Measurements from ENCODE around the gene ROPN1B.
"Not testable (repeated sequence)": the region's sequence is repeated elsewhere in the genome, so short reads cannot be mapped to it uniquely, and the experiment has no call there.

Gene ROPN1B

DNA sequence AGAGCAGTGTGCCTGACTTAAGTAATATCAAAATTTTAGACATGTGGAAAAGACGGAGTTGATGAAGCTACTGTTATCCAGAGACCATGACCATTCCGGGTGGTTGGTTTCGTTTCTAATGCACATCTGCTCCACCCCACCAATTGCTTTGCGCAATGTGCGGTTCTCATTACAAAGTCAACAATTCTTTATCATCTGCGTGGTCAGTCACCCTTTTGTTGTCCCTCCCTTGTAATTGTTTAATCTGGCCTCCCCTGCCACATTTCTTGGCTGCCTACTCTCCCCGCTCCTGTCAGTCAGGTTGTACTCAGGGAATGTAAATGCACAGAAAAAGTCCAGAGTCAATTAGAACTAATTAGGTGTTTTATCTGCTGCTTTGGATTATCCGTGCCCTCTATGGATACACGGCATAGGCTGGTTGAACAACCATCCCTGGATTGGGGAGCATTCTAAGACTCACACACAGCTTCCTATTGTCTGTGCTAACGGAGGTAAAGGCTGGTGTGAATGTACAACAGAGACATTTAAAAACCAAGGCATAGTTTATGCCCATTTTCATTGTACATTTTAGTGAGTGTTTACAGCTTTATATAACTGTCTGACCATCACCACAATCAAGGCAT lies 33.6 kb upstream of the ROPN1B start:
- not testable (repeated sequence) for H3K4me3 ChIP-seq (ENCODE audit: low read depth, low read length); H3K9me3 ChIP-seq (ENCODE audit: control insufficient read depth, insufficient read depth, low read length); H3K4me1 ChIP-seq (ENCODE audit: control insufficient read depth, insufficient read depth, low read length)

DNA sequence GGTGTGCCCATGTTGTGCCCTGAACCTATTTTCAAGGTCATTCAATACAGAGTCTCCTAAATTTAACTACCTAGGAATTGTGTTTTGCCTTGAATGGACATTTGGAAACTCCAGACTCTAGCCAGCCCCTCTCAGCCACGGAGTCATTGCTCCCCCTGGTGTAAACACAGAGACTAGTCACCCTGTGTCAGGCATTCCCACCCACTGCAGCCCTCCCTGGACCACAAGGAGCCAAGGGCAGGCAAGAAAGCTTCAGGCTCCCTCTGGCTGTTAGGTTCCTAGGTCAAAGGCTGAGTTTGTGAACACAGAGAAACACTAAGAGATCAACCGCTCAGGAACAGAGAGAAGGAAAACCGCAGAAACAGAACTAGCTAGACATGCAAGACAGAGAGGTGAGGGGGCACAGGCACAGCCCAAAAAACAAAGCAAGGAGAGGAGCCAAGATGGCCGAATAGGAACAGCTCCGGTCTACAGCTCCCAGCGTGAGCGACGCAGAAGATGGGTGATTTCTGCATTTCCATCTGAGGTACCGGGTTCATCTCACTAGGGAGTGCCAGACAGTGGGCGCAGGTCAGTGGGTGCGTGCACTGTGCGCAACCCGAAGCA lies 32.7 kb upstream of the ROPN1B start:
- not testable (repeated sequence) for H3K4me3 ChIP-seq (ENCODE audit: low read depth, low read length); H3K36me3 ChIP-seq (ENCODE audit: control insufficient read depth, insufficient read depth, low read length); H3K4me1 ChIP-seq (ENCODE audit: control insufficient read depth, insufficient read depth, low read length); H3K9ac ChIP-seq (ENCODE audit: low read depth, low read length); H3K27me3 ChIP-seq (ENCODE audit: control insufficient read depth, insufficient read depth, low read length); H3K9me3 ChIP-seq (ENCODE audit: control insufficient read depth, insufficient read depth, low read length)

More for the DNA sequence above, 33.6 kb upstream of the ROPN1B start:
- not testable (repeated sequence) for H3K9ac ChIP-seq (ENCODE audit: low read depth, low read length); H3K27me3 ChIP-seq (ENCODE audit: control insufficient read depth, insufficient read depth, low read length); H3K36me3 ChIP-seq (ENCODE audit: control insufficient read depth, insufficient read depth, low read length)

DNA sequence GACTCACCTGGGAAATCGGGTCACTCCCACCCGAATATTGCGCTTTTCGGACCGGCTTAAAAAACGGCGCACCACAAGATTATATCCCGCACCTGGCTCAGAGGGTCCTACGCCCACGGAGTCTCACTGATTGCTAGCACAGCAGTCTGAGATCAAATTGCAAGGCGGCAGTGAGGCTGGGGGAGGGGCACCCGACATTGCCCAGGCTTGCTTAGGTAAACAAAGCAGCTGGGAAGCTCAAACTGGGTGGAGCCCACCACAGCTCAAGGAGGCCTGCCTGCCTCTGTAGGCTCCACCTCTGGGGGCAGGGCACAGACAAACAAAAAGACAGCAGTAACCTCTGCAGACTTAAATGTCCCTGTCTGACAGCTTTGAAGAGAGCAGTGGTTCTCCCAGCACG lies 32.1 kb upstream of the ROPN1B start:
- not testable (repeated sequence) for H3K4me1 ChIP-seq (ENCODE audit: control insufficient read depth, insufficient read depth, low read length); H3K4me3 ChIP-seq (ENCODE audit: low read depth, low read length); H3K27me3 ChIP-seq (ENCODE audit: control insufficient read depth, insufficient read depth, low read length); H3K36me3 ChIP-seq (ENCODE audit: control insufficient read depth, insufficient read depth, low read length); H3K9ac ChIP-seq (ENCODE audit: low read depth, low read length); H3K9me3 ChIP-seq (ENCODE audit: control insufficient read depth, insufficient read depth, low read length)

DNA sequence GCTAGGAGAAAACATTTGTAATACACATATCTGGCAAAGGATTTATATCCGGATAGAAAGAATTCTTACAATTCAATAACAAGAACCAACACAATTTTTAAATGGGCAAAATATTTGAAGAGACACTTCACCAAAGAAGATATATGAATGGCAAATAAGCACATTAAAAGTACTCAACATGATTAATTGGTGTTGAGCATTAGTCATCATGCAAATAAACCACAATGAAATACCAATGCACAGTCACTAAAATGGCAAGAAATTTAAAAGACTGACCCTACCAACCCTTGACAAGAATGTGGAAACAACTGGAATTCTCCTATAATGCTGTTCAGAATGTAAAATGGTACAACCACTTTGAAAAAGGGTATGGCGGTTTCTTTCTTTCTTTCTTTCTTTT lies 21.2 kb upstream of the ROPN1B start:
- H3K9ac ChIP-seq (ENCODE audit: low read depth, low read length); H3K4me1 ChIP-seq (ENCODE audit: control insufficient read depth, insufficient read depth, low read length); H3K36me3 ChIP-seq (ENCODE audit: control insufficient read depth, insufficient read depth, low read length); H3K4me3 ChIP-seq (ENCODE audit: low read depth, low read length); H3K9me3 ChIP-seq (ENCODE audit: control insufficient read depth, insufficient read depth, low read length); H3K27me3 ChIP-seq (ENCODE audit: control insufficient read depth, insufficient read depth, low read length): not testable (repeated sequence)

DNA sequence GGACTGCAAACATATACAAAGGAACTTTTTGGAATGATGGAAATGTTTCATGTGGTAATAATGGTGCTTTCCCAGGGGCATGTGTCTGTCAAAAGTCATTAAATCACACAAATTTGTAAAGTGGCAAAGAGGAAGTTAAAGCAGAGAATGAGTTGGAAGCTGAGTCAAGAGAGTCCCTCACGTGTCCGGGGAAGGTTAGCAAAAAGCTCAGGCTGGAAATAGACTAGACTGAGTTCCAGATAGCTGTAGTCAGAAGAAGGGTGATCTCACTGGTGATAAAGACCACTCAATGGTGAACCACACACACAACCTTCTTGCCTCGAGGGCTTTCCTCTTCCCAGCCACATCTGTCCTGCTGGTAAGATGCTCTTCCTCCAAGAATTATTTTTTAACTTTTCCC lies 20.1 kb upstream of the ROPN1B start:
- H3K4me3 ChIP-seq (ENCODE audit: low read depth, low read length); H3K4me1 ChIP-seq (ENCODE audit: control insufficient read depth, insufficient read depth, low read length); H3K9me3 ChIP-seq (ENCODE audit: control insufficient read depth, insufficient read depth, low read length); H3K27me3 ChIP-seq (ENCODE audit: control insufficient read depth, insufficient read depth, low read length); H3K9ac ChIP-seq (ENCODE audit: low read depth, low read length); H3K36me3 ChIP-seq (ENCODE audit: control insufficient read depth, insufficient read depth, low read length): not testable (repeated sequence)

DNA sequence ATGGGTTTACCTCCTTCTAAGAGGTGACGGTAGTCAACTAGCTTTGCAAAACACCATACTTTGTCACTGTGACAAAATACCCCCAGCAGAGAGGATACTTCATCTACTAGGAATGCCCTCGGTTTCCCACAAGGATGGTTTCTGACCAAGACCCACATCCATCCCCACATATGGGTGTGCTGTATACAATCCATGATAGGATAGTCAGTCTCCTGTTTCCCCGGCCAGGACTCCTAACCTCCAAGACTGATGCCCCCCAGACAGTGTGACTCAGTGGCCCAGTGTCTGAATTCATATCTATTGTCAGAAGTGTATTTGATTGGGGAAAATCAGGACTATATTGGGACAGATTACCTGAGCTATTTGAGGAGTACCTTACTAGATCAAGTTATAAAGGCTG lies 17.8 kb upstream of the ROPN1B start:
- not testable (repeated sequence) for H3K9me3 ChIP-seq (ENCODE audit: control insufficient read depth, insufficient read depth, low read length); H3K36me3 ChIP-seq (ENCODE audit: control insufficient read depth, insufficient read depth, low read length); H3K4me1 ChIP-seq (ENCODE audit: control insufficient read depth, insufficient read depth, low read length); H3K27me3 ChIP-seq (ENCODE audit: control insufficient read depth, insufficient read depth, low read length); H3K9ac ChIP-seq (ENCODE audit: low read depth, low read length); H3K4me3 ChIP-seq (ENCODE audit: low read depth, low read length)

DNA sequence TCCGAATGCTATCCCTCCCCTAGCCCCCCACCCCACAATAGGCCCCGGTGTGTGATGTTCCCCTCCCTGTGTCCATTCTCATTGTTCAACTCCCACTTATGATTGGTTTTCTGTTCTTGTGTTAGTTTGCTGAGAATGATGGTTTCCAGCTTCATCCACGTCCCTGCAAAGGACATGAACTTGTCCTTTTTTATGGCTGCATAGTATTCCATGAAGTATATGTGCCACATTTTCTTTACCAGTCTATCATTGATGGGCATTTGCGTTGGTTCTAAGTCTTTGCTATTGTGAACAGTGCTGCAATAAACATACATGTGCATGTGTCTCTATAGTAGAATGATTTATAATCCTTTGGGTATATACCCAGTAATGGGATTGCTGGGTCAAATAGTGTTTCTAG lies 12.0 kb upstream of the ROPN1B start:
- not testable (repeated sequence) for H3K9ac ChIP-seq (ENCODE audit: low read depth, low read length); H3K9me3 ChIP-seq (ENCODE audit: control insufficient read depth, insufficient read depth, low read length); H3K4me3 ChIP-seq (ENCODE audit: low read depth, low read length); H3K4me1 ChIP-seq (ENCODE audit: control insufficient read depth, insufficient read depth, low read length); H3K36me3 ChIP-seq (ENCODE audit: control insufficient read depth, insufficient read depth, low read length)
- peaks cover 12% of the 10 kb centered on the region for H3K27me3 ChIP-seq (ENCODE audit: control insufficient read depth, insufficient read depth, low read length)

DNA sequence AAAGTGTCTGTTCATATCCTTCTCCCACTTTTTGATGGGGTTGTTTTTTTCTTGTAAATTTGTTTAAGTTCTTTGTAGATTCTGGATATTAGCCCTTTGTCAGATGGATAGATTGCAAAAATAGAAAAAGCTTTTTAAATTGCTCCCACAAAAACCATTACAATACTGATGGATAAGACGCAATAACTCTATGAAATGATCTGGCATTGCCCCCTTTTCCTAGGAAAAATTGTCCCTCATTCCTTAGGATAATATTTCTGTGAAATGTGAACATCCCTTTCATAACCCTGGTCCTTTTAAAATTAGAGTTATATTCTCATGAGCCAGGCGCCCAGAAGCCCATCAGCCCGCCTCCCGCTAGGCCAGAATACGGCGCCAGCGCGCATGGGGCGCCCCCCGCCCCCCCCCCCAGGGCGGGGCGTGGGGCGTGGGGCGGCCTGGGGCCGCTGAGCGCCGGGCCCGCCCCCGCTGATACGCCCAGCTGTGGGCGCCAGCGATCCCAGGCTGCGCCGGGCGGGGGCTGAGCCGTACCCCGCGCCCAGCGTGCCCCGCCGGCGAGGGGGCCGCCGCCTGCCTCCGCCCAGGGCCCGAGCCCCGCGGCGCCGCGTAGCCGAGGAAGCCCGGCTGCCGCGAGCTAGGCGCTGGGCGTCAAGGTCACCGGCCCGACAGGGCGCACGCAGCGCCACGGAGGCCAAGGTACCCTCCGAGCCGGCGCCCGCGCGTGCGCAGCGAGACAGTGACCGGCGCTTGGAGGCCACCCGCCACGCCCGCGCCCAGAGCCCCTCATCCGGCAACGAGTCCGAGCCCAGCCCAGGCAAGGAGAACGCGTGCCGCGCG lies 11.1 kb upstream of the ROPN1B start:
- peak overlapping the region; percentile 33 for H3K4me3 ChIP-seq (ENCODE audit: low read depth, low read length)
- no peaks in the 10 kb centered on the region for H3K4me1 ChIP-seq (ENCODE audit: control insufficient read depth, insufficient read depth, low read length)
- peaks cover 12% of the 10 kb centered on the region for H3K27me3 ChIP-seq (ENCODE audit: control insufficient read depth, insufficient read depth, low read length)
- H3K36me3 ChIP-seq (ENCODE audit: control insufficient read depth, insufficient read depth, low read length) = no peaks in the 10 kb centered on the region
- H3K9me3 ChIP-seq (ENCODE audit: control insufficient read depth, insufficient read depth, low read length) = no peaks in the 10 kb centered on the region
- no peak overlapping the region for H3K9ac ChIP-seq (ENCODE audit: low read depth, low read length)

DNA sequence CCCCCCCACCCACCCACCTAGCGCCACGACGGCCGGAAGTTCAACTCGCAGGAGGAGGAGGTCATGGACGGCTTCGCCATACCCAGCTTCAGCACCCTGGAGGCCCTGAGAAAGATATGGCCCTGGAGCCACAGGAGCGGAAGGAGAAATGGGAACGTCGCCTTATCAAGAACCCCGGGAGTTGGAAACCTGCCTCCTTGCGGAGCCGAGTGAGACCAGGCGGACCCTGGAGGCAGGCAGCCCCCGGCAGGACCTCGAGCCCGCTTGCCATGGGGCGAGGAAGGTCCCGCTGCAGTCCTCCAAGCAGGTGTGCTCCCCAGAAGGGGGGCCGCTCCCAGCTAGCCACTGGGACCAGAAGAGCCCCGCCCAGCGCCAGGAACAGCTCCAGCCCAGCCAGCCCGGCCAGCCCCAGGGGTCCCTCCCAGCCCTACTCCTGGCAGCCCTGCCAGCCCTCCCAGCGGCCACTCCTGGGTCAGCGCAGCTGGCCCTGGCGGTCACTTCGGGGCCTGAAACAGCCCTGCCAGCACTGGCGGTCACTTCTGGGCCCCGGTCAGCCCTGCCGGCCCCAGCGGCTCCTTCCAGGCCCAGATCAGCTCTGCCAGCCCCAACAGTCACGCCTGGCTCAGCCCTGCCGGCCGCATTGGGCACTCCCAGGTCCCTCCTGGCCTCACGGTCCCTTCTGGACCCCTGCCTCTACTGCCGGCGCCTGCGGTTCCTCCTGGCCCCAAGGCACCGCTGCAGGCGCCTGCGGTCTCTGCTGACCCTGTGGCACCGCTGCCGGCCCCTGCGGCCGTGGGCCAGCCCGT lies 10.3 kb upstream of the ROPN1B start:
- Histone ChIP-seq H3K27me3 (ENCODE audit: control insufficient read depth, insufficient read depth, low read length) (peaks cover 12% of the 10 kb centered on the region), H3K4me3 (ENCODE audit: low read depth, low read length) (peak overlapping the region; percentile 13), H3K36me3 (ENCODE audit: control insufficient read depth, insufficient read depth, low read length) (no peaks in the 10 kb centered on the region), H3K9ac (ENCODE audit: low read depth, low read length) (no peak overlapping the region), H3K4me1 (ENCODE audit: control insufficient read depth, insufficient read depth, low read length) (no peaks in the 10 kb centered on the region), H3K9me3 (ENCODE audit: control insufficient read depth, insufficient read depth, low read length) (no peaks in the 10 kb centered on the region)

DNA sequence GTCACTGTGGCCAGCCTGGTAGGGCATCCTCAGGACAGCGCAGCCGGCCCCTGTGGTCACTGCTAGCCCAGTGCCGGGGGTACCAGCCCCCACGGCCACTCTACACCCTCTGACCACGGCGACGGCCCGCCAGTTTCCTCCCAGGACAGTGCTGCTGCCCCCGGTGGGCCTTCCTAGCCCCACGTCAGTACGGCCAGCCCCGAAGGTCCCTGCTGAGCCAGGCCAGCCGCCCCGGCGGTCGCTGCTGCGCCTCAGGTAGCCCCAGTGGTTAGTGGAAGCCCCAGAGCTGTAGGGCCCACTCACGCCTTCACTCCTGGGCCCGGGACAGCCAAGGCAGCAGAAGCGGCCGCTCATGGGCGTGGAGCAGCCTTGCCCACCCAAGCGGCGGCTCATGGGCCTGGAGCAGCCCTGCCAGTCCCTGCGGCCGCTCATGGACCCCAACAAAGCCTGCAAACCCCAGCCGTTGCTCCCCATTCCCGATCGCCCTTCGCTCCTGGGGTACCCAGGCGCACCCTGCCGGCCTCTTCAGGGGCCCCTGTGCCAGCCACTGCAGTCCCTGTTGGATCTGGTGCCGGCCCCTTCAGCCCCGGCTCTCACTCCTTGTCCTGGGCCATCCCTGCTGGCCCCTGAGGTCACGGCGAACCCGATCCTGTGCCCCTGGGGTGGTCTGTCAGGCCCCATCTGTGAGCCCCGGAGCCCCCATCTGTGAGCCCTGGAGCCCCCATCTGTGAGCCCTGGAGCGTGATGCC lies 9.5 kb upstream of the ROPN1B start:
- Histone ChIP-seq H3K27me3 (ENCODE audit: control insufficient read depth, insufficient read depth, low read length) (peaks cover 12% of the 10 kb centered on the region), H3K4me3 (ENCODE audit: low read depth, low read length) (no peak overlapping the region), H3K4me1 (ENCODE audit: control insufficient read depth, insufficient read depth, low read length) (no peaks in the 10 kb centered on the region), H3K36me3 (ENCODE audit: control insufficient read depth, insufficient read depth, low read length) (no peaks in the 10 kb centered on the region), H3K9ac (ENCODE audit: low read depth, low read length) (no peak overlapping the region), H3K9me3 (ENCODE audit: control insufficient read depth, insufficient read depth, low read length) (no peaks in the 10 kb centered on the region)

DNA sequence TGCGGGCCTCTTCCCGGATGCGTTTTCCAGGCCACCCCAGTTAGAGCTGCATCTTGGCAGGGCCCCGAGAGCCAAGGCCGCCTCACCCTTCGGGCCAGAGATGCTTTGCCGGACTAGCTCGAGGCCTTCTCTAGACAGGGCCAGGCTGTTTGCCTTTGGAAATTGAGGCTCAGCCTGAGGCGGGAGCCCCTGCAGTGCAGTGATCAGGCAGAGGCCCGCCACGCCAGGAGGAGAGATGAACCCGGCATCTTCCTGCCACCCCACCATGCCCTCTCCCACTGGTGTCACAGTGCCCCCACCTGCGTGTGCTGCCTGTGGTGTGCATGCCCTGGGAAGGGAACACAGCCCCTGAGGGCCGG lies 8.9 kb upstream of the ROPN1B start:
- Histone ChIP-seq H3K9me3 (ENCODE audit: control insufficient read depth, insufficient read depth, low read length) (no peaks in the 10 kb centered on the region), H3K4me3 (ENCODE audit: low read depth, low read length) (no peak overlapping the region), H3K27me3 (ENCODE audit: control insufficient read depth, insufficient read depth, low read length) (peaks cover 9% of the 10 kb centered on the region), H3K4me1 (ENCODE audit: control insufficient read depth, insufficient read depth, low read length) (no peaks in the 10 kb centered on the region), H3K9ac (ENCODE audit: low read depth, low read length) (no peak overlapping the region), H3K36me3 (ENCODE audit: control insufficient read depth, insufficient read depth, low read length) (no peaks in the 10 kb centered on the region)

All from iPS-15b (cell line).